ENCODE results near the gene ETV6. TPM values are rescaled to one million over a fixed set of nuclear protein-coding genes. Genes with fewer than 3 reads are reported as not detected.

ETV6 gene
- total and polyA plus RNA-seq, 2 of the 8 experiments (the other 6 are each of a cell fraction or from before 2014, with no cell fraction given), result 5.5 to 23.9 TPM

DNA sequence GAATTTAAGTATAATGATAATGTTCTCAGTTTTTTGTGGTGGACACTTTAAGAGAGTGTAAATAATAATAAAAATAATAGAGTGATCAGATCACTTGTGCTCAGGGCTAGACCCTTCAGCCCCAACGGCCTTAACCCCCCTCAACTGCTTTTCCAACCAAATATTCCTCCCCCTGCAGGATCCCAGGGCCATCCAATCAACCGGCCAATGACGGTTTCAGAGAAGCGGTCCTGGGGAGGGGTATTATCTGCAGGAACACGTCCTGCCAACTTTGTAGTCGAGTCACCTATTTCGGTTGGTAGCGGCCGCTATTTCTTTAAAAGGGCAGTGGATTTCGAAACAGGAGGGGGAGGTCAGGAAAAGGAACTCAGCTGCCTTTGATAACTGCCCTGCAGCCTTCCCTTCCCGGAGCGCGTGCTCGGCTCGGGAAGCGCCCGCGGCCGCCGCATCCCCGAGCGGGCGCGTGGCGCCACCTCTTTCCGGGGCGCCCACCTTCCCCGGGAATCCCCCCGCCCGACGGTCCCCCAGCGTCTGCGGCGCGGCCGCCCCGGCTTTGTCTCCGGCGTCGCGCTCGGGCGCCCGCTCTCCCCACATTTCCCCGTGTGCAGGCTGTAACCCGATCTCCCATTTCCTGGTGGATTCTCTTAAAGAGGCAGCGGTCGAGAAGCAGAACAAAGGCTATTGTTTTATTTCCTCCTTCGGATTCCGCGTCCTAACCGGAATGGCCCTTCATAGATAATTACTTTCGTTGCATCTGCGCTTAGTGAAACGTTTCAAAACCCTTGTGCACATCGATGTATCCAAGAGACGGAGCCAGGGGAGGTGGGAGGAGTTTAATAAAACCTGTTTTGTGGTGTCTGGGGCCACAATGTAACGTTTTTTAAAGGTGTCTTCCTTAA is 711 bp upstream of the ETV6 start (continued):
- TF ChIP-seq POLR2AphosphoS5 (IDR thresholded peaks at IDR 0.05; ENCODE audit: low read depth, low read length) (no peak), E2F6 (IDR thresholded peaks at IDR 0.05) (peak; percentile 41; the same call in 1 of the 2 replicates), SRF (IDR thresholded peaks at IDR 0.05; ENCODE audit: low read depth, low read length) (no peak), PHF8 (conservative IDR thresholded peaks at IDR 0.05; ENCODE audit: low read depth, low read length) (peak; percentile 57; the same call in 1 of the 2 replicates), KDM5A (IDR thresholded peaks at IDR 0.05; ENCODE audit: low read length) (no peak), YY1 (IDR thresholded peaks at IDR 0.05; ENCODE audit: low read depth, low read length) (no peak), POU5F1 (IDR thresholded peaks at IDR 0.05; ENCODE audit: low read depth, low read length) (no peak), SAP30 (IDR thresholded peaks at IDR 0.05; ENCODE audit: insufficient read depth, insufficient replicate concordance, low read length) (no peak)
- TF ChIP-seq, protein P1, sequence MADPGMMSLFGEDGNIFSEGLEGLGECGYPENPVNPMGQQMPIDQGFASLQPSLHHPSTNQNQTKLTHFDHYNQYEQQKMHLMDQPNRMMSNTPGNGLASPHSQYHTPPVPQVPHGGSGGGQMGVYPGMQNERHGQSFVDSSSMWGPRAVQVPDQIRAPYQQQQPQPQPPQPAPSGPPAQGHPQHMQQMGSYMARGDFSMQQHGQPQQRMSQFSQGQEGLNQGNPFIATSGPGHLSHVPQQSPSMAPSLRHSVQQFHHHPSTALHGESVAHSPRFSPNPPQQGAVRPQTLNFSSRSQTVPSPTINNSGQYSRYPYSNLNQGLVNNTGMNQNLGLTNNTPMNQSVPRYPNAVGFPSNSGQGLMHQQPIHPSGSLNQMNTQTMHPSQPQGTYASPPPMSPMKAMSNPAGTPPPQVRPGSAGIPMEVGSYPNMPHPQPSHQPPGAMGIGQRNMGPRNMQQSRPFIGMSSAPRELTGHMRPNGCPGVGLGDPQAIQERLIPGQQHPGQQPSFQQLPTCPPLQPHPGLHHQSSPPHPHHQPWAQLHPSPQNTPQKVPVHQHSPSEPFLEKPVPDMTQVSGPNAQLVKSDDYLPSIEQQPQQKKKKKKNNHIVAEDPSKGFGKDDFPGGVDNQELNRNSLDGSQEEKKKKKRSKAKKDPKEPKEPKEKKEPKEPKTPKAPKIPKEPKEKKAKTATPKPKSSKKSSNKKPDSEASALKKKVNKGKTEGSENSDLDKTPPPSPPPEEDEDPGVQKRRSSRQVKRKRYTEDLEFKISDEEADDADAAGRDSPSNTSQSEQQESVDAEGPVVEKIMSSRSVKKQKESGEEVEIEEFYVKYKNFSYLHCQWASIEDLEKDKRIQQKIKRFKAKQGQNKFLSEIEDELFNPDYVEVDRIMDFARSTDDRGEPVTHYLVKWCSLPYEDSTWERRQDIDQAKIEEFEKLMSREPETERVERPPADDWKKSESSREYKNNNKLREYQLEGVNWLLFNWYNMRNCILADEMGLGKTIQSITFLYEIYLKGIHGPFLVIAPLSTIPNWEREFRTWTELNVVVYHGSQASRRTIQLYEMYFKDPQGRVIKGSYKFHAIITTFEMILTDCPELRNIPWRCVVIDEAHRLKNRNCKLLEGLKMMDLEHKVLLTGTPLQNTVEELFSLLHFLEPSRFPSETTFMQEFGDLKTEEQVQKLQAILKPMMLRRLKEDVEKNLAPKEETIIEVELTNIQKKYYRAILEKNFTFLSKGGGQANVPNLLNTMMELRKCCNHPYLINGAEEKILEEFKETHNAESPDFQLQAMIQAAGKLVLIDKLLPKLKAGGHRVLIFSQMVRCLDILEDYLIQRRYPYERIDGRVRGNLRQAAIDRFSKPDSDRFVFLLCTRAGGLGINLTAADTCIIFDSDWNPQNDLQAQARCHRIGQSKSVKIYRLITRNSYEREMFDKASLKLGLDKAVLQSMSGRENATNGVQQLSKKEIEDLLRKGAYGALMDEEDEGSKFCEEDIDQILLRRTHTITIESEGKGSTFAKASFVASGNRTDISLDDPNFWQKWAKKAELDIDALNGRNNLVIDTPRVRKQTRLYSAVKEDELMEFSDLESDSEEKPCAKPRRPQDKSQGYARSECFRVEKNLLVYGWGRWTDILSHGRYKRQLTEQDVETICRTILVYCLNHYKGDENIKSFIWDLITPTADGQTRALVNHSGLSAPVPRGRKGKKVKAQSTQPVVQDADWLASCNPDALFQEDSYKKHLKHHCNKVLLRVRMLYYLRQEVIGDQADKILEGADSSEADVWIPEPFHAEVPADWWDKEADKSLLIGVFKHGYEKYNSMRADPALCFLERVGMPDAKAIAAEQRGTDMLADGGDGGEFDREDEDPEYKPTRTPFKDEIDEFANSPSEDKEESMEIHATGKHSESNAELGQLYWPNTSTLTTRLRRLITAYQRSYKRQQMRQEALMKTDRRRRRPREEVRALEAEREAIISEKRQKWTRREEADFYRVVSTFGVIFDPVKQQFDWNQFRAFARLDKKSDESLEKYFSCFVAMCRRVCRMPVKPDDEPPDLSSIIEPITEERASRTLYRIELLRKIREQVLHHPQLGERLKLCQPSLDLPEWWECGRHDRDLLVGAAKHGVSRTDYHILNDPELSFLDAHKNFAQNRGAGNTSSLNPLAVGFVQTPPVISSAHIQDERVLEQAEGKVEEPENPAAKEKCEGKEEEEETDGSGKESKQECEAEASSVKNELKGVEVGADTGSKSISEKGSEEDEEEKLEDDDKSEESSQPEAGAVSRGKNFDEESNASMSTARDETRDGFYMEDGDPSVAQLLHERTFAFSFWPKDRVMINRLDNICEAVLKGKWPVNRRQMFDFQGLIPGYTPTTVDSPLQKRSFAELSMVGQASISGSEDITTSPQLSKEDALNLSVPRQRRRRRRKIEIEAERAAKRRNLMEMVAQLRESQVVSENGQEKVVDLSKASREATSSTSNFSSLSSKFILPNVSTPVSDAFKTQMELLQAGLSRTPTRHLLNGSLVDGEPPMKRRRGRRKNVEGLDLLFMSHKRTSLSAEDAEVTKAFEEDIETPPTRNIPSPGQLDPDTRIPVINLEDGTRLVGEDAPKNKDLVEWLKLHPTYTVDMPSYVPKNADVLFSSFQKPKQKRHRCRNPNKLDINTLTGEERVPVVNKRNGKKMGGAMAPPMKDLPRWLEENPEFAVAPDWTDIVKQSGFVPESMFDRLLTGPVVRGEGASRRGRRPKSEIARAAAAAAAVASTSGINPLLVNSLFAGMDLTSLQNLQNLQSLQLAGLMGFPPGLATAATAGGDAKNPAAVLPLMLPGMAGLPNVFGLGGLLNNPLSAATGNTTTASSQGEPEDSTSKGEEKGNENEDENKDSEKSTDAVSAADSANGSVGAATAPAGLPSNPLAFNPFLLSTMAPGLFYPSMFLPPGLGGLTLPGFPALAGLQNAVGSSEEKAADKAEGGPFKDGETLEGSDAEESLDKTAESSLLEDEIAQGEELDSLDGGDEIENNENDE (IDR thresholded peaks at IDR 0.05; ENCODE audit: insufficient replicate concordance, low read length), result no peak

Data from H1 (cell line).